ENCODE measurements around the gene CERS1.

The CERS1 gene

DNA sequence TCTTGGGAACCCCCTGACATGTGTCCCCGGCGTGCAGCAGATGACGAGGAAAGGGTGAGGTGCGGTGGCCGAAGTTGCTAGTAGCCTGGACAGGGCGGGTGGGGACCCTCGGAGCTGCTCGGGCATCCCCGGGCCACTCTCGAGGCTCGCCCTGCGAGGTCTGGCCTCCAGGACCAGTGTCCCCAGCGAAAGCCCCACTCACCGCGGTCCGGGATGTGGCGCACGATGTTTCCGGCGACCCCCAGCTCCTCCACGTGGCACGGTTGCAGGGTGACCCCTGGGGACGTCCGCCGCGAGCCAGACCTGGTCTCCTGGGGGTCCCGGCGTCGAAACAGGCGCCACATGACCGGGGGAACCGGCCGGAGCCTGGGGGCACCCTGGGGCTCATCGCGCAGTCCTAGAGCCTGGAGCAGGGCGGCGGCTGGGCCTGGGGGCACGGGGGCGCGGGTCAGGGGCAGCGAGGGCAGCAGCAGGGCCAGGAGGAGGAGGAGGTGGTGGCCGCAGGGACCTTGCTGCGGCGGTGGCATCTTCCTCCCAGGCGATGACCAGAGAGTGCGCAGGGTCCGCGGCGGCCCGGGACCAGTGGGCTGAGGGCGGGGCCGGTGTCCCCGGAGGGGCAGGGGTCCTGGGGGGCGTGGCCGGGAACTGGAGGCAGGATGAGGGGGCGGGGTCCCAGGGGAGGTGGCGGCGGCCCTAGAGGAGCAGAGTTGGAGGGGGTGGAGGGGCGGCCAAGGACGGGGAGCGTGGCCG is 26.0 kb downstream of the CERS1 start:
- no peak overlapping the region for H3K4me3 ChIP-seq (replicated peaks; ENCODE audit: low read depth, low read length)
- no peak for DNase-seq (ENCODE audit: extremely low read depth, low read depth)
- TF ChIP-seq, protein P1, sequence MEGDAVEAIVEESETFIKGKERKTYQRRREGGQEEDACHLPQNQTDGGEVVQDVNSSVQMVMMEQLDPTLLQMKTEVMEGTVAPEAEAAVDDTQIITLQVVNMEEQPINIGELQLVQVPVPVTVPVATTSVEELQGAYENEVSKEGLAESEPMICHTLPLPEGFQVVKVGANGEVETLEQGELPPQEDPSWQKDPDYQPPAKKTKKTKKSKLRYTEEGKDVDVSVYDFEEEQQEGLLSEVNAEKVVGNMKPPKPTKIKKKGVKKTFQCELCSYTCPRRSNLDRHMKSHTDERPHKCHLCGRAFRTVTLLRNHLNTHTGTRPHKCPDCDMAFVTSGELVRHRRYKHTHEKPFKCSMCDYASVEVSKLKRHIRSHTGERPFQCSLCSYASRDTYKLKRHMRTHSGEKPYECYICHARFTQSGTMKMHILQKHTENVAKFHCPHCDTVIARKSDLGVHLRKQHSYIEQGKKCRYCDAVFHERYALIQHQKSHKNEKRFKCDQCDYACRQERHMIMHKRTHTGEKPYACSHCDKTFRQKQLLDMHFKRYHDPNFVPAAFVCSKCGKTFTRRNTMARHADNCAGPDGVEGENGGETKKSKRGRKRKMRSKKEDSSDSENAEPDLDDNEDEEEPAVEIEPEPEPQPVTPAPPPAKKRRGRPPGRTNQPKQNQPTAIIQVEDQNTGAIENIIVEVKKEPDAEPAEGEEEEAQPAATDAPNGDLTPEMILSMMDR (IDR thresholded peaks at IDR 0.05; ENCODE audit: low read depth, low read length, missing control alignments): no peak

DNA sequence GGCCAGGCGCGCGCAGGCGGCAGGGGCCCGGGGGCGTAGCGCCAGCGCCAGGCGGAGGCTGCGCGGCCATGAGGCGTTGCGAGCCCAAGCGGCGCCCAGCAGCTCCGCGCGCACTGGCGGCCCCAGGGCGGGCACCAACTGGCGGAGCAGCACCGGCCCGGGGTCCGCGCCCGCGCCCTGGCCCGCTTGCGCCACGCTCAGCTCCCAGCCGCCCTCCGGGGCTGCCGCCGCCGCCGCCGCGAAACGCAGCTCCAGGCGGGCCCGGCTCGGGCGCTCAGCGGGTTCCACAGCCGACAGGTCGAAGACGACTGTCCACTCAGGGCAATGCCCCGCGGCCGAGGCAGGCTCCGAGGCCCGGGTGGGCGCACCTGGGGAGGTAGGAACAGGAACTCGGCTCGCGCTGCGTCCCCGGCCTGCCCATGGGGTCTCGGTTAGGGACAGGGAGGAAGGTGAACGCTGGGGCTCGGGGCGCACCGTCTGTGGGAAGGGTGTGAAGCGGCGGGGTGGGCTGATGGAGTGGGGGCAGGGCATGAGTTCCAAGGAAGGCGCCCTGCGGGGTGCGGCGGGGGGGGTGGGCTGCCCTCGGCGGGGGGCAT is 26.8 kb downstream of the CERS1 start:
- TF ChIP-seq, protein P1 (IDR thresholded peaks at IDR 0.05; ENCODE audit: low read depth, low read length, missing control alignments): no peak
- H3K4me3 ChIP-seq (replicated peaks; ENCODE audit: low read depth, low read length): no peak overlapping the region
- DNase-seq (ENCODE audit: extremely low read depth, low read depth): no peak

DNA sequence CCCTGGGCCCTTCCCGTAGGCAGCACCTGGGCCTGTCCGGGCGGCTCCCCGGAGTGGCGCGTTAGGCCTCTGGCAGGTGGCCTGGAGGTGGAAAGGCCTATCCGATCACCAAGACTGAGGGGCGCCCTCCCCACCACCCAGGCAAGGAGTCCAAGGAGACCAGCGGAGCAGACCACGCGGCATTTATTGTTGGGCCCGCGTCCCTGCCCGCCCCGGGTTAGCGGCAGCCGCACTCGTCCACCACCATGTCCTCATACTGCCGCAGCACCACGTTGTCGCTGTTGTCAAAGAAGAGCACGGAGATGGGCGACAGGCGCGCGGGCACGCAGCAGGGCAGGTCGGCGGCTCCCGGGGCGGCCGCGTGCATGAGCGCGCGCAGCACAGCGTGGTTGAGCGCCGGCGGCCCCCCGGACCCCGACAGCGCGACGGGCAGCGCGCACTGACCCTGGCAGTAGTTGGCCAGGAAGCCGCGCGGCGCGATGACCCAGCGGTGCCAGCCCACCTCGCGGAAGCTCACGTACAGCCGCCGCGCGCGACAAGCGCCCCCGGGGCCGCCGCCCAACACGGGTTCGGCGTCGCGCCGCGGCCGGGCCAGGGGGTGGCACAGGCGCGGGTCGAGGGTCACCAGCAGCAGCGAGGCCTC is 27.5 kb downstream of the CERS1 start:
- no peak for DNase-seq (ENCODE audit: extremely low read depth, low read depth)
- TF ChIP-seq, protein P1 (IDR thresholded peaks at IDR 0.05; ENCODE audit: low read depth, low read length, missing control alignments): no peak
- H3K4me3 ChIP-seq (replicated peaks; ENCODE audit: low read depth, low read length): no peak overlapping the region

DNA sequence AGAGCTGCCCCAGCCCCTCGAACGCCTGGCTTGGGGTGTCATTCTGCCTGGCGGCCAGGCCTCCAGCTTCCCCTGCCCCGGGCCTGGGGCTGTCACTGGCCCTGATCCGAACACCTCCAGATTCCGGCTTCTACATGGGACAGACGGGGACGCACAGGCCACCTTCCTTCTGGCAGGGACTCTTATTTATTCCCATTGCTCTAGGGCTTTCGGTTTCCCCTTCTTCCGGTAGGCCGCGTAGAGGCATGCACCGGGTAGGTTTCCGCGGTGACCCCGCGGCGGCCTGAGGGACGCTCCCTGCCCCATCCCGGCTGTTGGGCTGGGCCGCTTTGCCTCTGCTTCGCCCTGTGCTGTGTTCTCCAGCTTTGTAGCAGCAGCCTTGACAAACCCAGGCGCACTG is 28.2 kb downstream of the CERS1 start:
- TF ChIP-seq, protein P1 (IDR thresholded peaks at IDR 0.05; ENCODE audit: low read depth, low read length, missing control alignments): no peak
- H3K4me3 ChIP-seq (replicated peaks; ENCODE audit: low read depth, low read length): no peak overlapping the region
- DNase-seq (ENCODE audit: extremely low read depth, low read depth): no peak

DNA sequence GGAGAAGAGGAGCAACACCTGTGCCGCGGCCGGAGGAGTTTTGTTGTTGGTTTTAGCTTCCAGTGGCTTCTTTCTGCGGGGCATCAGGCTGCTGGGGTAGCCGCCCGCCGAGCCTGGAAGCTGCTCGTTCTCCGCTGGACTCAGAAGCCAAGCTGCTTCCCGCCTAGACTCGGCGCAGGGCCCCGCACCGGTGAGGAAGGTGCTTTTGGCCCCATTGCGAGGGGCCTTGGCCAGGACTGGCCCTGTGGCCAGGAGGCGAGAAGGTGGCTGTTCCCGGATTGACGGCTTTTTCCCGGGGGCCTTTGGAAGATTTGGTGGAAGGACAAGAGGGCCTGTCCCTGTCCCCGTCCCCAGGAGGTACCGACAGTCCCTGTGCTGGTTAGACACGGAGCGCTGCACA is 28.8 kb downstream of the CERS1 start:
- no peak overlapping the region for H3K4me3 ChIP-seq (replicated peaks; ENCODE audit: low read depth, low read length)
- TF ChIP-seq, protein P1 (IDR thresholded peaks at IDR 0.05; ENCODE audit: low read depth, low read length, missing control alignments): no peak
- no peak for DNase-seq (ENCODE audit: extremely low read depth, low read depth)

DNA sequence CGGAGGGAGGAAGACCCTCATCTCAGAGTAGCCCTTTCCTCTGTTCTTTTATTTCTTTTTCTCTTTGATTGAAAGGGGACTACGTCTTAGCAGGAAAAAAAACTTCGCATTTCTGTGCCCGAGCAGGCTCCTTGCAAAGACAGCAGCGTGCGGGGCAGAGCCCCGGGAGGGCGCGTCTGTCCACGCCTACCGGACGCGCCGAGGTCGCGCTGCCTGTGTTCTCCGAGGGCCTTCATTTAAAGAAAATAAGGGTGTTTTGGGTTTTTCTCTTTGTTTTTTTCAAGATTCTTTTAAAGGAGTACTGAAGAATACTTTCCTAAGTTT is 29.2 kb downstream of the CERS1 start:
- DNase-seq (ENCODE audit: extremely low read depth, low read depth): no peak
- H3K4me3 ChIP-seq (replicated peaks; ENCODE audit: low read depth, low read length): no peak overlapping the region
- TF ChIP-seq, protein P1 (IDR thresholded peaks at IDR 0.05; ENCODE audit: low read depth, low read length, missing control alignments): no peak
